ENCODE measurements around the gene NCOR2. TPM values are rescaled to one million over a fixed set of nuclear protein-coding genes. Genes with fewer than 3 reads are reported as not detected.

The NCOR2 gene
- total and polyA plus RNA-seq, 2 of the 4 experiments (the other 2 are of a cell fraction), result 12.9 to 40.8 TPM

- ATAC-seq (ENCODE audit: low read depth) (no peak), DNase-seq (no peak)
- H3K23ac ChIP-seq (ENCODE audit: low read depth, low read length), result no peak overlapping the region
- POLR2A ChIA-PET (ENCODE audit: unreplicated experiment), result no interaction called here
- H3K9ac ChIP-seq (ENCODE audit: low read depth, low read length), result no peak overlapping the region
- no peak overlapping the region for H3K4ac ChIP-seq (ENCODE audit: low read depth, low read length)
- intact Hi-C loops (cut with micrococcal nuclease), result no loop called here
- no peaks in the 10 kb centered on the region for H4K20me1 ChIP-seq (ENCODE audit: insufficient read depth, low read length)
- dilution Hi-C loops (cut with HindIII; ENCODE audit: low sequenced_read_pairs, unreplicated experiment), result no loop called here
- H2BK15ac ChIP-seq (ENCODE audit: low read depth, low read length), result no peak overlapping the region
- no TSS peak for BruUV-seq (replicated peaks)
- H3K9me3 ChIP-seq (ENCODE audit: control insufficient read depth, insufficient read depth, low read length), result no peaks in the 10 kb centered on the region
- H3K36me3 ChIP-seq (ENCODE audit: control insufficient read depth, insufficient read depth, low read length), result no peaks in the 10 kb centered on the region
- no peak overlapping the region for H3K14ac ChIP-seq (replicated peaks; ENCODE audit: low read depth, low read length)
- H3K4me1 ChIP-seq (ENCODE audit: control insufficient read depth, insufficient read depth, low read length), result peaks cover 7% of the 10 kb centered on the region; the same call in 1 of the 2 replicates
- no peak overlapping the region for H3K18ac ChIP-seq (ENCODE audit: low read depth, low read length)
- no peak overlapping the region for H3K4me2 ChIP-seq (ENCODE audit: low read depth, low read length)
- 90% methylated on average over 4 of the region's 11 CpGs; no CpG with 5 or more reads in 1 of the 2 experiments for whole genome bisulfite sequencing, 2 experiments (ENCODE audit: extremely low coverage in 2 of 2, insufficient read length in 1 of 2)
- no peak overlapping the region for H3K27ac ChIP-seq (ENCODE audit: insufficient read depth, low read length)
- H4K5ac ChIP-seq (ENCODE audit: low read depth, low read length), result no peak overlapping the region
- peaks cover 2% of the 10 kb centered on the region; the same call in 1 of the 2 replicates for H3K27me3 ChIP-seq (ENCODE audit: control insufficient read depth, insufficient read depth, low read length)
- H3K9me1 ChIP-seq (ENCODE audit: insufficient read depth, low read length), result no peaks in the 10 kb centered on the region
- no peak overlapping the region for H2BK20ac ChIP-seq (ENCODE audit: low read depth, low read length)
- H3K4me3 ChIP-seq (ENCODE audit: insufficient read depth, low read depth, low read length), result no peak overlapping the region
- no peak overlapping the region for H2BK5ac ChIP-seq (ENCODE audit: low read depth, low read length, poor library complexity, severe bottlenecking)
- H2AFZ ChIP-seq (replicated peaks; ENCODE audit: low read length, poor library complexity), result no peak overlapping the region
- TF ChIP-seq ELK1 (IDR thresholded peaks at IDR 0.05; ENCODE audit: borderline replicate concordance, low read depth, low read length) (no peak), POLR2A (IDR thresholded peaks at IDR 0.05; ENCODE audit: low read depth, low read length) (no peak), CEBPB (IDR thresholded peaks at IDR 0.05; ENCODE audit: low read depth, low read length) (no peak), RFX5 (IDR thresholded peaks at IDR 0.05; ENCODE audit: low read depth, low read length) (no peak), NFE2L2 (IDR thresholded peaks at IDR 0.05; ENCODE audit: low read depth, low read length) (no peak), SMC3 (IDR thresholded peaks at IDR 0.05; ENCODE audit: low read depth, low read length) (no peak), BHLHE40 (IDR thresholded peaks at IDR 0.05; ENCODE audit: low read depth, low read length) (no peak), USF2 (IDR thresholded peaks at IDR 0.05; ENCODE audit: low read depth, low read length) (no peak), MXI1 (IDR thresholded peaks at IDR 0.05; ENCODE audit: borderline replicate concordance, low read depth, low read length) (no peak), RCOR1 (IDR thresholded peaks at IDR 0.05; ENCODE audit: insufficient replicate concordance, low read length) (no peak), CTCF (conservative IDR thresholded peaks at IDR 0.05; ENCODE audit: low read depth, low read length) (no peak), CHD1 (IDR thresholded peaks at IDR 0.05; ENCODE audit: low read depth, low read length) (no peak), RAD21 (IDR thresholded peaks at IDR 0.05; ENCODE audit: low read length) (no peak), MAZ (IDR thresholded peaks at IDR 0.05; ENCODE audit: borderline replicate concordance, low read depth, low read length) (no peak), MAFK (IDR thresholded peaks at IDR 0.05; ENCODE audit: low read depth, low read length) (no peak), FOS (IDR thresholded peaks at IDR 0.05; ENCODE audit: low read depth, low read length) (no peak)
- H2AK9ac ChIP-seq (replicated peaks; ENCODE audit: low read depth, low read length, poor library complexity), result no peak overlapping the region
- no peak overlapping the region for H2BK120ac ChIP-seq (ENCODE audit: low read depth, low read length)
- in situ Hi-C loops (cut with MboI; ENCODE audit: low sequenced_read_pairs), result no loop called here
- no peak overlapping the region for H3K56ac ChIP-seq (ENCODE audit: extremely low read depth, insufficient read depth, low read length)
- CTCF ChIA-PET, result no interaction called here
- no peak overlapping the region for H2AK5ac ChIP-seq (ENCODE audit: low read depth, low read length)
- H4K91ac ChIP-seq (ENCODE audit: insufficient read depth, low read depth, low read length), result no peak overlapping the region
- no peak overlapping the region for H4K8ac ChIP-seq (ENCODE audit: low read depth in 2 of 2, low read length in 2 of 2)
- no peaks in the 10 kb centered on the region for H3K79me1 ChIP-seq (ENCODE audit: low read depth in 1 of 2, low read length in 2 of 2)
Observed at GRCh38 chr12:124586756-124587155, 19.3 kb upstream of the NCOR2 start.

Data from IMR-90 (cell line).